ENCODE measurements around the gene GJD3. TPM values are rescaled to one million over a fixed set of nuclear protein-coding genes. Genes with fewer than 3 reads are reported as not detected.

GJD3 gene
- total RNA-seq, 2 donors from 2014 or later, result 0.40 to 0.85 TPM

DNA sequence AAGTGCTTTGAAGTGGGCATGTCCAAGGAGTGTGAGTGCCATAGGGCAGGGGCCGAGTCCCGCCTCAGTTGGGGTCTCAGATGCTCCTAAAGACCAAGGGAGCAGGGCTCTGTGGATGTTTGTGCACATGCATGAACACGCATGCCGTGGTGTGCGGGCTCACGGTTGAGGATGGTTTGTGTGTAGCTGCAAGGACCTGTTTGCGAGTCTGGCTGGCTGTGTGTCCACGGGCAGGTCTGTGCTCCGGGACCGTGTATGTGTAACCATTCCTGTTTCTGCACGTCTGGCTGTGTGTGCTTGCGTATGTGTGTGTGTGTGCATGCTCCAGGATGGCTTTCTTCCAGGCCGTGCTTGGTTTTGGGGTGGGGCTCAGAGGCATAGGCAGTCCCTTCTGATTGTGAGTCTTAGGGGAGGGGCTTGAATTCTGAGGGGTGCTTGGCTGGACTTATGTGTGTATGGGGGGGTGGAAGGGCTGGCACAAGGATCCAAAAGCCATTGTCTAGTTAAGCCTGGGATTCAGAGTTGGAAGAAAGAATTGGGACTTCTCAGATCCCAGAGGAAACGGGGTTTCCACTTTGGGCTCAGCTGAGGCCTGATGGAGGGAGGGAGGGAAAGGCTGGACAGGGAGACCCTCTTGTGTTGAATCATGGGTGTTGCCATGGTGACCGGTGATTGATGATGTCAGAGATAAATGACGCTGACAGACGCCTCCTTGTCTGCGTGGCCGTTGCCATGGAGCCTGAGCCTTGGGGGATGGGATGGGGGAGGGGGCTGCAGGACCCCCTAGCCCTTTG lies 14.4 kb downstream of the GJD3 start:
- Histone ChIP-seq H3K36me3 (peaks cover 6% of the 10 kb centered on the region), H3K27ac (no peak overlapping the region), H3K4me3 (no peak overlapping the region), H3K4me1 (peaks cover 28% of the 10 kb centered on the region), H3K9ac (ENCODE audit: low read depth in 2 of 2, low read length in 2 of 2) (peak overlapping the region in 1 of 2 donors; percentile 19), H3K27me3 (no peaks in the 10 kb centered on the region), H3K9me3 (no peaks in the 10 kb centered on the region)
- intact Hi-C loops (cut with DNase I), result no loop called here
- DNase-seq, result peak; percentile 50
- TF ChIP-seq, protein P1, sequence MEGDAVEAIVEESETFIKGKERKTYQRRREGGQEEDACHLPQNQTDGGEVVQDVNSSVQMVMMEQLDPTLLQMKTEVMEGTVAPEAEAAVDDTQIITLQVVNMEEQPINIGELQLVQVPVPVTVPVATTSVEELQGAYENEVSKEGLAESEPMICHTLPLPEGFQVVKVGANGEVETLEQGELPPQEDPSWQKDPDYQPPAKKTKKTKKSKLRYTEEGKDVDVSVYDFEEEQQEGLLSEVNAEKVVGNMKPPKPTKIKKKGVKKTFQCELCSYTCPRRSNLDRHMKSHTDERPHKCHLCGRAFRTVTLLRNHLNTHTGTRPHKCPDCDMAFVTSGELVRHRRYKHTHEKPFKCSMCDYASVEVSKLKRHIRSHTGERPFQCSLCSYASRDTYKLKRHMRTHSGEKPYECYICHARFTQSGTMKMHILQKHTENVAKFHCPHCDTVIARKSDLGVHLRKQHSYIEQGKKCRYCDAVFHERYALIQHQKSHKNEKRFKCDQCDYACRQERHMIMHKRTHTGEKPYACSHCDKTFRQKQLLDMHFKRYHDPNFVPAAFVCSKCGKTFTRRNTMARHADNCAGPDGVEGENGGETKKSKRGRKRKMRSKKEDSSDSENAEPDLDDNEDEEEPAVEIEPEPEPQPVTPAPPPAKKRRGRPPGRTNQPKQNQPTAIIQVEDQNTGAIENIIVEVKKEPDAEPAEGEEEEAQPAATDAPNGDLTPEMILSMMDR (IDR thresholded peaks at IDR 0.05), result no peak

DNA sequence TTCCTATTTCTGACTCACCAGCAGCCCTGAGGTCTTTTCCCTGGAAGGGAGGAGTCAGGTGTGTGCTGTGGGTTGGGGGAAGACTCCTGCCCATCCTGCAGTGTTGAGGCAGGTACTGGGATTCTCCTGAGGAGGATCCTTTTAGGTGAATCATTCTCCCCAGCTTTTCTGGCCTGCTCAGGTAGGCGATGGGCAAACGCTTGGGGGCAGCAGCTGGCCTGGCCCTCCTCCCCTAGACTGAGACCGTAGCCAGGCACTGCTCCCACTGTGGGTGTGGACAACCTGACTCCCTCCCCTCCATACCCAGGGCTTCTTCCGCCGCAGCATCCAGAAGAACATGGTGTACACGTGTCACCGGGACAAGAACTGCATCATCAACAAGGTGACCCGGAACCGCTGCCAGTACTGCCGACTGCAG lies 15.1 kb downstream of the GJD3 start:
- Histone ChIP-seq H3K9me3 (no peaks in the 10 kb centered on the region), H3K9ac (ENCODE audit: low read depth in 2 of 2, low read length in 2 of 2) (no peak overlapping the region), H3K27ac (no peak overlapping the region), H3K36me3 (peaks cover 6% of the 10 kb centered on the region), H3K27me3 (no peaks in the 10 kb centered on the region), H3K4me3 (no peak overlapping the region), H3K4me1 (peaks cover 29% of the 10 kb centered on the region)
- peak; percentile 25 for DNase-seq
- TF ChIP-seq, protein P1 (IDR thresholded peaks at IDR 0.05), result no peak
- intact Hi-C loops (cut with DNase I), result no loop called here

DNA sequence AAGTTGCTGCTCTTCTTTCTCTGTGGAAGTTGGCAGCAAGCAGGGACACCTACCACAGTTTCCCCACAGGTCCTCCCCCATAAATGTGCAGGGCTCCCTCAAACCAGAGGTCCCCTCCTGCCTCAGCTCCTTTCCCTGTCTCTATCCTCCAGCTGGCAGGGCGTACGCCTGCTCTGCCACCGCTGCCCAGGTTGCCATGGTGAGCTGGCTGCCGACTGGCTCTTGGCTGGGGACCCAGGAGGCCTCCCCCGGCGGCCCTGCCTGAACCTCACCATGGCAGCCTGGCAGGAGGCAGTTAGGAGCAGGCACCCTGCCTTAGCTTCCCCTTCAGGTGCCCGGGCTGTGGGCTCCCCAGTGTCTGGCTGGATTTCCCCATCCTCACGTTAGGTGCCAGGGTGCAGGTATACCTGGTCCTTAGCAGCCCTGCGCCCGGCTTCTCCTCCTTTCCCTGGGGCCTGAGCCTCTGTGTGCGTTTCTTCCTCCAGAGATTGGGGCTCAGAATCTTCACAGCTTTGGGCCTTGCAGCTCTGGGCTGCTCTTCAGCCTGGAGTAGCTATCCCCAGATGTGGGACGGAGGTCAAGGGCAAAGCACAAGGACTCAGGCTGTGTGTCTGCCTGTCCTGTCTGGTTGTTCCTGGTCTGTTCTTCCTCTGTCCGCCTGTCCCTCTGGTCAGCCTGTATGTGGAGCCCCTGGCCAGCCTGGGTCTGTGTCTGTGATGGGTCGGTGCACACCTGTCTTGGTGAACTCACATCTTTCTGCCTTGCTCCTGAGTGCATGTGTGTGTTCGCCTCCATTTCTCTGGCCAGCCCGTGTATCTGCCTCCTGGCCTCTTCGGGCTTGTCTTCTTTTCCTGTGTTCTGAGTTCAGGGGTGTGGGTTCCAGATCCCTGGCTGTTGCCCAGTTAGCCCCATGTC lies 15.7 kb downstream of the GJD3 start:
- no peaks in the 10 kb centered on the region for H3K9me3 ChIP-seq
- intact Hi-C loops (cut with DNase I), result no loop called here
- no peak overlapping the region for H3K4me3 ChIP-seq
- no peak overlapping the region for H3K9ac ChIP-seq (ENCODE audit: low read depth in 2 of 2, low read length in 2 of 2)
- TF ChIP-seq, protein P1 (IDR thresholded peaks at IDR 0.05), result no peak
- H3K27me3 ChIP-seq, result no peaks in the 10 kb centered on the region
- H3K4me1 ChIP-seq, result peaks cover 33% of the 10 kb centered on the region
- peak; percentile 40 for DNase-seq
- H3K27ac ChIP-seq, result no peak overlapping the region
- H3K36me3 ChIP-seq, result peaks cover 6% of the 10 kb centered on the region

DNA sequence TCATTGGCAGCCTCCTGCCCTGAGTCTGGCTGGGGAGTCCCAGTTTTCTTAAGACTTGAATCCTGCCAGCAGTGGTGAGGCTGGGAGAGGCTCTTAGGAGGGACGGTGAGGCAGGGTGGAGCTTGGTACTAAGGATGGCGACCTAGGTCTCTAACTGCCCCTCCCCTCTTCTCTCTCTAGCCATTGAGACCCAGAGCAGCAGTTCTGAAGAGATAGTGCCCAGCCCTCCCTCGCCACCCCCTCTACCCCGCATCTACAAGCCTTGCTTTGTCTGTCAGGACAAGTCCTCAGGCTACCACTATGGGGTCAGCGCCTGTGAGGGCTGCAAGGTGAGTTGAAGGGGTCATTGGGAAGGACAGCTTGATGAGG lies 16.4 kb downstream of the GJD3 start:
- Histone ChIP-seq H3K9ac (ENCODE audit: low read depth in 2 of 2, low read length in 2 of 2) (peak overlapping the region in 1 of 2 donors; percentile 51), H3K4me3 (no peak overlapping the region), H3K27me3 (no peaks in the 10 kb centered on the region), H3K36me3 (peaks cover 6% of the 10 kb centered on the region), H3K9me3 (no peaks in the 10 kb centered on the region), H3K4me1 (peaks cover 36% of the 10 kb centered on the region), H3K27ac (no peak overlapping the region)
- DNase-seq, result peak; percentile 20
- intact Hi-C loops (cut with DNase I), result no loop called here
- TF ChIP-seq, protein P1 (IDR thresholded peaks at IDR 0.05), result no peak

DNA sequence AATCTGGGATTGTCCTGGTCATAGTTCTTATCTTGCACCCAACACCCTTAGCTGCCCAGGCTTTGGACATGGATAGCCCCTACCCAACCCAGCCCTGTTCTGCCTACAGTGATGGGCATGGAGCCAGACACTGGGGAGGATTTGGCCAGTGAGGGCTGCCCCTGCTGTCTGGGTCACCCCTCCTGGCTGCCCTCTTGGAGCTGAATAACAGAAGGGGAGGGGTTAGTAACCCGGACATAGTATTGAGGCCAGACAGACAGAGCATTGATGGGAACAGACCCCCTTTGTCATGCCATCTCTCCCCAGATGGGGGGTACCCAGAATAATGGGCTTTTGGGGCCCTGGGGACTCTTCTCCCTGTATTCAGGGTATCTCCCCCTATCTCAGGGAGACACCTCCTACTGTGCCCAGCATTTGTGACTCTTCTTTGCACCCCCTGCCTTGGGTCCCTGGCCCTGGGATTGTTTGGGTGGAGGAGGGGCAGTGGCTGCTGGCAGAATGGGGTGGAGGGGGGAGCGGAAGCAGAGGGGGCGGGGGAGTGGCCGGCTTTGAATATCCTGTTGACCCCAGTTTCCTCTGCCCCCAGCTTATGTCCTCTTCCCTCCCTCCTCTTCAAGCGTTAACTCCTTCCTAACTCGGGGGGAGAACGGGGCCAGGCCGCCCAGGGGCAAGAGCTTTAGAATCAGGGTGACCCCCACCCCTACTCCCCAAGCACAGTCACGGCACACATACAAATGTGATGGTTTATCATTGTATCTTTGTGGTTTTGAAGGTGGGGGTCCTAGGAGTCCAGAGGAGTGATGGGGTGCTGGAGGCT lies 17.0 kb downstream of the GJD3 start:
- Histone ChIP-seq H3K4me1 (peaks cover 36% of the 10 kb centered on the region), H3K4me3 (no peak overlapping the region), H3K27me3 (no peaks in the 10 kb centered on the region), H3K36me3 (peaks cover 3% of the 10 kb centered on the region), H3K9ac (ENCODE audit: low read depth in 2 of 2, low read length in 2 of 2) (peak overlapping the region in 1 of 2 donors; percentile 96), H3K27ac (peak overlapping the region; percentile 96), H3K9me3 (no peaks in the 10 kb centered on the region)
- intact Hi-C loops (cut with DNase I), result loop anchor here (2.0 kb wide), 1 partner anchor 41 kb away; no protein-coding TSS in a partner anchor
- TF ChIP-seq, protein P1 (IDR thresholded peaks at IDR 0.05), result no peak
- DNase-seq, result no peak
